GM19467 (cell line): ENCODE measurements around the gene TDRD9.
"Not testable (repeated sequence)": the region's sequence is repeated elsewhere in the genome, so short reads cannot be mapped to it uniquely, and the experiment has no call there.

Experiments
- ATAC-seq: cut with Tn5 transposase; IDR thresholded peaks from one replicate; pipeline ENCODE4 v1.9.1; 2021; ENCODE audit warnings: mild to moderate bottlenecking, moderate library complexity; ENCODE audit not compliant: unreplicated experiment

TDRD9 gene

DNA sequence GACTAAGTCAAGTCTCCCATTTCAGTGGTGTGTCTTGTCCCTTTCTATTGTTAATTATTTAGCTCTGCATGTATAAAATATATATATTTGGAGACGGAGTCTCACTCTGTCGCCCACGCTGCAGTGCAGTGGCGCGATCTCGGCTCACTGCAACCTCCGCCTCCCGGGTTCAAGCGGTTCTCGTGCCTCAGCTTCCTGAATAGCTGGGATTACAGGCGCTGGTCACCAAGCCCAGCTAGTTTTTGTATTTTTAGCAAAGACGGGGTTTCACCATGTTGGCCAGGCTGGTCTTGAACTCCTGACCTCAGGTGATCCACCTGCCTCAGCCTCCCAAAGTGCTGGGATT is 6.4 kb upstream of the TDRD9 start:
- not testable (repeated sequence) for ATAC-seq

DNA sequence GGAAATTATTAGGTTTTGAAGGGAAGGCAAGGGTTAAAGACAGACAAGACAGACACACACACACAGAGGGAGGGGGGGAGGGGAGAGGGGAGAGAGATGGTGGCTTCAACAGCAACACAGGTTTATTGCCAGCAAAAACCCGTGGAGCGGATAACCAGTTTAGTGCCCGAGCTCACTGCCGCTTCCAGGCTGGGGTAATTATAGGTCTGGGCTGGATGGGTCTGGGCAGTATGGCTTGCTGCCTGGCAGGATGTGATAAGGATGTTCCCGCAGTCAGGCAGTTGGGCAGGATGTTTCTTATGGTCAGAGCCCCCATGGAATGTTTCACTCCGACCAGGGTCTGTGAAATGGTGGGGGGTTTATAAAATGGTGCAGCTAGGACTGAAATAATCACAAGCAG is 4.4 kb upstream of the TDRD9 start:
- ATAC-seq, result no peak

DNA sequence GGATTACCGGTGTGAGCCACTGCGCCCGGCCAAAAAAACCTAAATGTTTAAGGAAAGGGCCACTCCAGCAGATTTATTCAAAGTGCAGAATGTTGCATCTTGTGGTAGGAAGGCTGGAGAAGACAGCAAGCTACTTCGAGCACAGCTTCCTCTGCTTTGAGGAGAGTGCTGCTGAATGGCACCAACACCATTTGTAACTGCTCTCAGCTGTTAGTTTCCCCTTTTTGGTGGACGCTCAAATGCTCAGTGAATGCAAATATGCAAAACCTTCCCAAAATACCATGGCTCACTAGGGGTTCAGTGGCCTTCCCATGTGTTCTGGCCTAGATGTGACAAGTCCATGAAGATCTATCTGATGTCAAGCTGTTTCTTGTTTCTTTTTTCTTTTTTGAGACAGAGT is 2.9 kb upstream of the TDRD9 start:
- ATAC-seq, result no peak

DNA sequence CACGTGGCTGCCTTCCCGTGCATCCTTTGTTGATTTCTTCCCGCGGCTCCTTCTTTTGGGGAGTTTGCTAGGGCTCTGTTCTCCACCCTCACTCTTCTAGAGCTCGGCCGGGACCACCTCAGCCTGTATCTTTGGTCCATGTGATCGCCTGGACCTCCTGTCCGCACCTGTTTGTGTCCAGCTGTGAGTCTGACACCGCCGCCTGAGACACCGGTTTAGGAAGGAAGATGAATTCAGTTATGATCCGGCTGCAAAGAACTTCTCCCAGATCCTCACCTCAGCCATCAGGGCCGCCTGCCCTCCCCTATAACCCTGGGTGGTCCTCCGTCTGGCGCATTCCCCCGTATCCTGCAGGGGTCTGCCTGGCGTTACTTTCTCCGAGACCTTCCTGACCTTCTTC is 690 bp upstream of the TDRD9 start:
- no peak for ATAC-seq

DNA sequence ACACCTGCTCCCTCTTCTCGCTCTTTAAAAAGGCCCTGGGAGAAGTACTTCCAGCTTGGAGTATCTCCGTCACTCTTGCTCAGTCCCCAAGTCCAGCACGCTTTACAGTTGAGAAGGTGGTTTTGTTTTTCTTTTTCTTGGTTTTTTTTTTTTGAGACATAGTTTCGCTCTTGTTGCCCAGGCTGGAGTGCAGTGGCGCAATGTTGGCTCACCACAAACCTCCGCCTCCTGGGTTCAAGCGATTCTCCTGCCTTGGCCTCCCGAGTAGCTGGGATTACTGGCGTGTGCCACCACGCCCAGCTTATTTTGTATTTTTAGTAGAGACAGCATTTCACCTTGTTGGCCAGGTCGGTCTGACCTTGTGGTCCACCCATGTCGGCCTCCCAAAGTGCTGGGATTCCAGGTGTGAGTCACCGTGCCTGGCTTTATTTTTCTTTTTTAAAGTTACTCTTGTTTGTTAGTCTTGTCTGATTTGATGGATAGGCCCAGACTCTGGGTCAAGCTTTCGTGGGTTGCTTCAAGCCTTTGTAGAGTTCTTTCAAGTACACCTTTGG is 1.9 kb downstream of the TDRD9 start:
- no peak for ATAC-seq

DNA sequence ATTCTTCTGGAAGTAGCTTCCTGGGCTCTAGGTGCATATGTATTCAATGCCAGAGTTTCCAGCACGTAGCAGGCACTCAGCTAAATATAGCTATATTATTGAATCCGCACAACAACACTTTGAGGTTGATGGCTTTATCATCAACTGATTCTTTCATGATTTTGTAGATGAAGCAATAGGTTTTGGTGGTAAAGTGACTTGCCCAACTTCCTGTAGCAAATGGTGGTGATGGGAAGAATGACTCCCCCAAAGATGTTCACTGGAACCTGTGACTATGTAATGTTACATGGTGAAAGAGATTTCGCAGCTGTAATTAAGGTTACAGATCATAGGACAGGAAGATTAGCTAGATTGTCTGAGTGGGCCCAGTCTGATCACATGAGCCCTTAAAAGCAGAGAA is 3.2 kb downstream of the TDRD9 start:
- no peak for ATAC-seq

- ATAC-seq, result no peak
These were observed 4.7 kb downstream of the TDRD9 start for GRCh38 chr14:103932791-103933490.

GRCh38 chr14:103935102-103935501 is 6.8 kb downstream of the TDRD9 start:
- ATAC-seq, result no peak

GRCh38 chr14:103941462-103941861 is 13.2 kb downstream of the TDRD9 start:
- ATAC-seq, result no peak

GRCh38 chr14:103941973-103942736 is 13.9 kb downstream of the TDRD9 start, which contains the start of gene RD3L:
Gene RD3L, minus strand, starts transcription at chr14:103942529. Its CDS starts 834 bp downstream, at chr14:103941695.
- ATAC-seq, result no peak

DNA sequence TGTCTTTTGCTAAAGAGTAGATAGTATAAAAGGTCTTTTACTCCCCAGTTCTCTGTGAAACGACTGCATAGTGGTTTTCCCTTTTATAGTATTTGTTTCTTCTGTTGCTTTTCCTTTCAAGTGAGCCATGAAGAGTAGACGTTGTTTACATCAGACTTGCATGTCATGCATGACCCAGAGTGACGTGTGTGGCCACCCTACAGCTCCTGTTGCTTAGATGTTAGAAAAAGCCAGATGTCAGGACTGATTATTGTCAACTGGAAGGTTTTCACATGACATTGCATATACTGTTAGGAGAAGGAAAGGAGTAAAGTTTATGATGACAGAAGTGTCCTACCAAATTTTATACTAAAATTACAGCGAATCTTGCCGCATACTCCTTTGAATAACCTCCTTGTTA is 15.4 kb downstream of the TDRD9 start:
- no peak for ATAC-seq

GRCh38 chr14:103946975-103947374 is 18.7 kb downstream of the TDRD9 start:
- no peak for ATAC-seq

- ATAC-seq, result no peak
These were observed 20.2 kb downstream of the TDRD9 start for GRCh38 chr14:103948442-103948841.

DNA sequence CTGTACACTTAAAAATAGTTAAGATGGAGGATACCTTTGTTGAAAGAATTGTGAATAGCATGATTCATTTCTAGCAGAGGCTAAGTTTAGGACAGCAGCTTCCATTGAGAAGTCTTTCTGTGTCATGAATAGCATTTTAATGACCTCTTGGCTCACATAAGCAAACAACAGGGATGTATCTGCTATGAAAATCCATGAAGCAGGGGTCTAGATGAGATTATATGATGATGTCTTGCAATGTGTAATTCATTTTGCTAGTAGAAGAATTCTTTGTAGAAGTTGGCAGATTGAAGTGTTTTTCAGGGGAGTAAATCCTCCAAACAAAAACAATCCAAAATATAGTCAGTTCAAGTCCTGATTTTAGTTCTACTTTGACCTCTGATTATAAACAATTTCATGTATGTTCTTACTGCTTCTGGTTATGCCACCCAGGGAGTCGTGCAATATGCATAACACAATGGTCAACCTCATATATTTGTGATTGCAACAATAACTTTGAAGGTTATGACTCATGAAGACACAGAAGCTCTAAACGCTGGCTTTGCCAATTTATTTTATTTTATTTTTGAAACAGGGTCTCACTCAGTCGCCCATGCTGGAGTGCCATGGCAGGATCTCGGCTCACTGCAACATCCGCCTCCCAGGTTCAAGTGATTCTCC is 21.0 kb downstream of the TDRD9 start:
- no peak for ATAC-seq

GRCh38 chr14:103960457-103961055 is 32.3 kb downstream of the TDRD9 start:
- ATAC-seq, result no peak

DNA sequence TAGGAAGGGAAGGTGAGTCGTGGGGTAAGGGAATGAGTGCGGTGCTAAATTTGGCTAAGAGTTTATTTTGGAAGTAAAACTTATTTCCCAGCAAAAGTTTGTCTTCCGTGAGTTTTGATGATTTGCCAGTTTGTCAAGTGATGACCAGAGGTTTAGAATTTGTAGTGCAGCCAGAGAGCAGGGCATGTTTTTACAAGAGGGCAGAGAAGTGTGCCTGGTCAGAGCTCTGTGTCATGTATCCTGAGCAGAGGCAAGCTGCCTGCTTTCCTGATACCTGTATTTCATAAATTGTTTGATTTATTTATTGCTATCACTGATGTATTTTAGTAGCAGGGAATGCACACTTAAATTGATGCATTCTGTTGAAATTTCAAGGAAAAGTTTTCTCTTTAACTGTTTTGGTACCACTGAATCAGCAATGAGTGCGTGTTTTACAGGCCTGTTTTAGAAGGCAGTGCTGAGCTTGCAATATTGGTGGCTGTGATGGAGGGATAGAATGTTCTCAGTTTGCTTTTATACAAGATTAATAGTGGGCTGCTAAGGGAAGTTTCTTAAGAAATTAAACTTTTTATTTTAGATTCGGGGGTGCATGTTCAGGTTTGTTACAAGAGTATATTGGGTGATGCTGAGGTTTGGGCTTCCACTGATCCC is 33.8 kb downstream of the TDRD9 start:
- no peak for ATAC-seq

GRCh38 chr14:103966631-103967030 is 38.4 kb downstream of the TDRD9 start:
- no peak for ATAC-seq

DNA sequence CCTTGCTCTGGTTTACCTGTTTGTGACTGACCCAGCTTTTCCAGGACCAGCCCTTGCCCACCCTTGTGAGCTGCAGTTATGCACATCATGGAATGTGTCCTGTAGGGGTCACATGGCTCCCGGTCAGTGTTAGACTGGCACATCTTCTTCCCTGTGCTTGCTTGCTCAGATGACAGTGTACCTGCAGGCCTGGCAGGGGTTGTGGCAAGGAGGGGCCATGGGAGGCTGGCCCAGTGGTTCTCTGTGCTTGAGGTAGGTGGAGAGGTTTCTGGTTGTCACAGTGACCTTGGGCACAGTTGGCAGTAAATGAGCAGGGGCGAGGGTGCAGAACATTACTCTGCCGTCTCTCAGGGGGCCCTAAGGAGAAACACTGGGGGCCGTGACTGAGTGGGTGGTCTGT is 41.7 kb downstream of the TDRD9 start:
- ATAC-seq, result no peak

DNA sequence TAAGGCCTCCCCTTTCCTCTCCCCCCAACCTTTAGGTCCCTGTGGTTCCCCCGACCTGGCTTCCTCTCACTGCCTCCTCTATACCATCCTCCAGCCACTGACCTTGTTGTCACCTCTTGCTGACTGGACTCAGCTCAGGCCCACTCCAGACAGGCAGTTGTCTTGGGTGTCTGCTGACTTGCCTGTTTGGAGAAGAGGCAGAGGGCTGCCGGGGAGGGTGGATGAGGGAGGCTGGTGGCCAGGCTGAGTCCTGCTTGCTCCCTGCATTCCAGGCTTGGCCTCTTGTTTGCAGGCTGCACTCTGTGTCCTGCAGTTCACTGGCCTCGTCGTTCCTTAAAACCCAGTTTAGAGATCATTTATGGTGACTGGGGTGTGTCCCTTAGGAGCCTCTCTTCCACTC is 45.1 kb downstream of the TDRD9 start:
- no peak for ATAC-seq

DNA sequence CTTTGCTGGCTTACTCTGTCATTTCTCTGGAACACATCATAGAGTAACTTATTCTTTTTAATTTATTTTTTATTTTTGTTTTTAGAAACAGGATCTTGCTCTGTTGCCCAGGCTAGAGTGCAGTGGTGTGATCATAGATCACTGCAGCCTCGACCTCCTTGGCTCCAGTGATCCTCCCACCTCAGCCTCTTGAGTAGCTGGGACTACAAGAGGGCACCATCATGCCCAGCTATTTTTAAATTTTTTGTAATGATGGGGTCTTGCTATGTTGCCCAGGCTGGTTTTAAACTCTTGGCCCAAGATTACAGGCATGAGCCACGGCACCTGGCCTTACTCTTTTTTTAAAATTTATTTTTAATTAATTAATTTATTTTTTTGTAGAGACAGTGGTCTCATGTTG is 46.3 kb downstream of the TDRD9 start:
- no peak for ATAC-seq
